ENCODE measurements around the gene LIPC. TPM values are rescaled to one million over a fixed set of nuclear protein-coding genes. Genes with fewer than 3 reads are reported as not detected.

The LIPC gene
- total and polyA plus RNA-seq, 2 experiments from 2014 or later: not detected

- no peaks in the 10 kb centered on the region for H3K36me3 Mint-ChIP-seq (ENCODE audit: low read depth)
- H3K9me3 Mint-ChIP-seq: no peaks in the 10 kb centered on the region
- peaks cover 3% of the 10 kb centered on the region for H3K27me3 Mint-ChIP-seq (ENCODE audit: insufficient read depth, low read depth, poor library complexity)
- Histone ChIP-seq H3F3A (replicated peaks; ENCODE audit: low read depth) (no peaks in the 10 kb centered on the region), H3K79me2 (replicated peaks; ENCODE audit: insufficient read depth) (no peaks in the 10 kb centered on the region), H3K27ac (ENCODE audit: low read depth) (no peak overlapping the region), H3K27me3 (ENCODE audit: insufficient read depth) (no peaks in the 10 kb centered on the region), H3K4me1 (ENCODE audit: insufficient read depth) (no peaks in the 10 kb centered on the region), H3K4me3 (no peak overlapping the region), H2AFZ (no peak overlapping the region), H3K36me3 (ENCODE audit: insufficient read depth) (no peaks in the 10 kb centered on the region), H4K20me1 (replicated peaks; ENCODE audit: insufficient read depth) (no peaks in the 10 kb centered on the region), H3K4me2 (no peak overlapping the region), H3K9me2 (ENCODE audit: insufficient read depth) (no peaks in the 10 kb centered on the region)
- no peak overlapping the region for H3K4me3 Mint-ChIP-seq
- no peak overlapping the region for H3K27ac Mint-ChIP-seq
- DNase-seq (ENCODE audit: low spot score): no peak
- ATAC-seq: no peak
- H3K4me1 Mint-ChIP-seq: peaks cover 2% of the 10 kb centered on the region; the same call in 1 of the 3 replicates
- TF ChIP-seq ZNF331 (CRISPR knock-in tag; IDR thresholded peaks at IDR 0.05; ENCODE audit: low read depth) (no peak), NANOG (IDR thresholded peaks at IDR 0.05; ENCODE audit: borderline replicate concordance) (no peak), EZH2phosphoT487 (IDR thresholded peaks at IDR 0.05; ENCODE audit: unreplicated experiment) (no peak), ZNF114 (CRISPR knock-in tag; IDR thresholded peaks at IDR 0.05) (no peak), CTCF (conservative IDR thresholded peaks at IDR 0.05; ENCODE audit: low read depth in 2 of 2) (no peak), CREB1 (CRISPR knock-in tag; IDR thresholded peaks at IDR 0.05; ENCODE audit: low read depth) (no peak), ETS1 (IDR thresholded peaks at IDR 0.05) (no peak), ZNF462 (CRISPR knock-in tag; IDR thresholded peaks at IDR 0.05) (no peak), STAT1 (IDR thresholded peaks at IDR 0.05; ENCODE audit: unreplicated experiment) (no peak), EZH2 (IDR thresholded peaks at IDR 0.05; ENCODE audit: low read depth, unreplicated experiment) (no peak), REST (IDR thresholded peaks at IDR 0.05; ENCODE audit: unreplicated experiment) (no peak), JUNB (IDR thresholded peaks at IDR 0.05; ENCODE audit: unreplicated experiment) (no peak), POLR2AphosphoS5 (IDR thresholded peaks at IDR 0.05; ENCODE audit: low read depth) (no peak)
Observed at GRCh38 chr15:58452775-58453174, 21.0 kb downstream of the LIPC start.
